Measurements from ENCODE around the gene FBXO41.

The FBXO41 gene

DNA sequence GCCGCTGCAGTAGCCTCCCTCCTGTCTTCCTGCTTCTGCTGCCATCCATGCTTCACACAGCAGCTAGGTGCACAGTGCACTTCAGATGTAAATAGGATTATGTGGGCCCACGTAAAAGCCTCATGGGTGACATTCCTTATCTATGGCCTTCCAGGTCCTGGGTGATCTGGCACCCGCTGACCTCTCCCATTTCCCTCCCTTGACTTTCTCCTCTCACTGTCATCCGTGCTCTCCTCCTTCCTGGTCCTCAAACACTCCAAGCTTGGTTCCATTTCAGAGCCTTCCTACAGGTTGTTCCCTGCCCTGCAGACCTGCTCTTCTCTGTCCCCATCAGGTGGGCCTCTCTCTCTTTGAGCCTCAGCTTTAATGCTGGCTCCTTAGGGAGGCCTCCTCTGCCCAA lies 74.3 kb downstream of the FBXO41 start:
- DNase-seq, result no peak

DNA sequence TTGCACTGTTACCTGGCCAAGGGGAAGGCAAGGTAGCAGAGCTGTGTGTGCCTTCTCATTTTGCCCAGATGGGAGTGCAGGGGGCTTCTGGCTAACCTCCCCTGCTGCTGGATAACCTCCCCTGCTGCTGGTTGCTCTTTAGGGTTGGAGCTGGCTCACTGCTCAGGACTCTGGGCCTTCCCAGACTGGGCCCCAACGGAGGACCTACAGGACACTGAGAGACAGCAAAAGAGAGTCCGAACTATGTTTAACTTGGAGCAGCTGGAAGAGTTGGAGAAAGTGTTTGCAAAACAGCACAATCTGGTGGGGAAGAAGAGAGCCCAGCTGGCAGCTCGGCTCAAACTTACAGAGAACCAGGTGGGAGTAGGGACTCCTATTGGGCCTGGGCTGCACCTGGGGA lies 76.0 kb downstream of the FBXO41 start:
- no peak for DNase-seq

DNA sequence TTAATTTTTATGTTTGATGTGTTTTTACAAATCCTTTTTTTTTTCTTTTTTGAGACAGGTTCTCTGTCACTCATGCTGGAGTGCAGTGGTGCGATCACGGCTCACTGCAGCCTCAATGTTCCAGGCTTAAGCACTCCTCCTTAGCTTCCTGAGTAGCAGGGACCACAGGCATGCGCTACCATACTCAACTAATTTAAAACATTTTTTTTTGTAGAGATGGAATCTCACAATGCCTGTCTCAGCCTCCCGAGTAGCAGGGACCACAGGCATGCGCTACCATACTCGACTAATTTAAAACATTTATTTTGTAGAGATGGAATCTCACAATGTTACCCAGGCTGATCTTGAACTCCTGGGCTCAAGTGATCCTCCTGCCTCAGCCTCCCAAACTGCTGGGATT lies 78.7 kb downstream of the FBXO41 start:
- DNase-seq, result no peak
